Sigmoid colon (tissue), 7 donors: Measurements from ENCODE around the gene ARL5A. TPM values are rescaled to one million over a fixed set of nuclear protein-coding genes. Genes with fewer than 3 reads are reported as not detected.

Source experiments
- DNase-seq: peaks from one replicate; pipeline ENCODE4 v3.0.0-alpha.2; 2019
- H3K27ac ChIP-seq, 4 donors: fragments of 200-600 bp; sonication (generic); one replicate each; pipeline ENCODE4 v1.5.1; 2016 to 2019; ENCODE audit warnings: mild to moderate bottlenecking in 1 of 4
- H3K27me3 ChIP-seq, 3 donors: fragments of 200-600 bp; sonication (generic); one replicate each; pipeline ENCODE4 v1.5.1; 2019; ENCODE audit warnings: mild to moderate bottlenecking in 1 of 3
- H3K36me3 ChIP-seq, 4 donors: fragments of 200-600 bp; sonication (generic); one replicate each; pipeline ENCODE4 v1.5.1; 2016 to 2019
- H3K4me1 ChIP-seq, 4 donors: fragments of 200-600 bp; sonication (generic); one replicate each; pipeline ENCODE4 v1.5.1; 2017 to 2019
- H3K4me3 ChIP-seq, 4 donors: fragments of 200-600 bp; sonication (generic); one replicate each; pipeline ENCODE4 v1.5.1; 2017 to 2019; ENCODE audit warnings: mild to moderate bottlenecking in 2 of 4, moderate library complexity in 1 of 4
- H3K9me3 ChIP-seq, 4 donors: fragments of 200-600 bp in 3 of 4; sonication (generic) in 3 of 4; one replicate each; pipeline versions ENCODE4 v1.5.1 to v1.6.1; 2013 to 2019
- EP300 ChIP-seq, 4 donors: sonication (generic); formaldehyde crosslinking; IDR thresholded peaks; one replicate each; pipeline ENCODE4 v1.6.1; 2017; ENCODE audit warnings: antibody characterized with exemption in 4 of 4
- POLR2A ChIP-seq, 2 donors: fragments of 450-650 bp; IDR thresholded peaks; one replicate each; pipeline ENCODE4 v1.6.1; 2016; ENCODE audit warnings: antibody characterized with exemption in 2 of 2, mild to moderate bottlenecking in 2 of 2, moderate library complexity in 2 of 2
- POLR2AphosphoS5 ChIP-seq, 4 donors: sonication (generic); formaldehyde crosslinking; IDR thresholded peaks; one replicate each; pipeline ENCODE4 v1.6.1; 2017; ENCODE audit warnings: antibody characterized with exemption in 4 of 4
- WGBS, 2 donors: extraction: QIAGEN DNeasy Blood & Tissue Kit; methylation state at CpG; one replicate each; pipeline ENCODE4 v1.1.7; 2013; 5-methylcytosine and 5-hydroxymethylcytosine counted together
- intact Hi-C: fragments of 100-400 bp; cut with DNase I; formaldehyde crosslinking; loops from one replicate; pipeline ENCODE4 v1.15.1; 2023
- polyA plus RNA-seq, 3 donors: library from polyadenylated mRNA; stranded (reverse); fragments of 200-250 nt; gene quantifications; one replicate each; pipeline ENCODE4 v1.2.3, GENCODE V29; 2013
- total RNA-seq, 4 donors: library from RNA; depleted of rRNA; stranded (reverse); fragments of >200 nt; gene quantifications; one replicate each; pipeline ENCODE4 v1.1.0, GENCODE V29; 2016
- TF ChIP-seq, protein P1 (sequence below), 4 experiments: fragments of 450-650 bp in 3 of 4; fragments of 200-600 bp in 1 of 4; IDR thresholded peaks; one replicate each; pipeline ENCODE4 v1.5.1; 2016 to 2019; ENCODE audit warnings: antibody characterized with exemption in 4 of 4, mild to moderate bottlenecking in 3 of 4, moderate library complexity in 2 of 4
- donor health status: healthy with polysubstance abuse.
- donor health status: Bipolar disorder and iron deficiency.
- donor health status: healthy.

Gene ARL5A
- total and polyA plus RNA-seq, 7 donors: 12.7 to 46.4 (median 41.3) TPM

DNA sequence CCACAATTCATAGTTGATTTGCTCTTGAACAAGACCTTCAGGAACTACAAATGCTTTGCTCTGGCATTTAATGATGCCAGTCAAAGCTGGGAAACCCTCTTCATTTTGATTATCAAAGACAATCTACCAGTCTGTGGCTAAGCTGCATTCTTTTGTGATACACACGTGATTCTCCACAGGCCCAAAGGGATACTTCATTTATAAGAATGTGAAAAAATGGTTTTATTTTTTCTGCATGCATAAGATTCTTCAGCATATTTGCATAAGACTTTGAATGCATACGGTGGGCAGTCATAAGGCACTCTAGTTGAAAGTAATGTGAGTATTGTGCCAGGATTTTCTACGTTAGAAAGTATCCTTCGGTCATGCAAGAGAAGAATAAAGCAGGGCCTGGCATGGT is 33.0 kb upstream of the ARL5A start:
- Histone ChIP-seq H3K27ac (no peak overlapping the region), H3K27me3 (peaks cover 0 to 13% (median 2%) of the 10 kb centered on the region in 3 donors), H3K36me3 (no peaks in the 10 kb centered on the region), H3K4me1 (peaks cover 0 to 16% (median 9%) of the 10 kb centered on the region in 4 donors), H3K4me3 (no peak overlapping the region), H3K9me3 (no peaks in the 10 kb centered on the region)
- intact Hi-C loops: no loop called here
- no peak for DNase-seq
- 82 to 85% methylated on average over 4 of the region's 4 CpGs for WGBS, 2 donors
- TF ChIP-seq EP300 (IDR thresholded peaks at IDR 0.05): no peak

DNA sequence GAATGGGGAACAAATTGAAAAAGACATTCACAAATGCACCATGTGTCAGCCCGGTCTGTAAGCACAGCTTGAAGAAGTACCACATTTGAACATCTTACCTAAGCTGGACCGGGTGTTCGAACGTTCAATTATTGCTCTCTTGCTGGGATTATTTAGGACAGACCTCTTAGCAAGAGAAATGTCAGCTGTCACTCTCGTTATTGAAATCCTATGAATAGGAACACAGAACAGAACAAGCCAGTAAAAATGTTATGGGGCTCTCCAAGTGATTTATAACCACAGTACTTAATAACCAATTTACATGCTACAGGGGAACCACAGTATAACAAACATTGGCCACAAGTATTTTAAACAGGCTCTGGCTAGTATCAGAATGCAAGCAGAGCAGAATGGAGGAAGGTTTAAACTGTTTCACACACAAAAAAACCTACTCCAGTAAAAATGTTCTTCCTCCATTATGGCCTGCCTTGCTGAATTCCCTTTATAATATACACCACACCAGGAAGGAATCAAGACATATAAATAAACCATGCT is 32.5 kb upstream of the ARL5A start:
- DNase-seq: no peak
- H3K36me3 ChIP-seq: no peaks in the 10 kb centered on the region
- H3K27ac ChIP-seq: no peak overlapping the region
- H3K9me3 ChIP-seq: no peaks in the 10 kb centered on the region
- intact Hi-C loops: no loop called here
- peaks cover 0 to 16% (median 9%) of the 10 kb centered on the region in 4 donors for H3K4me1 ChIP-seq
- WGBS, 2 donors: 78 to 84% methylated on average over 5 of the region's 5 CpGs
- peak in 1 of 4 donors; percentile 52 for TF ChIP-seq EP300 (IDR thresholded peaks at IDR 0.05)
- TF ChIP-seq, protein P1, sequence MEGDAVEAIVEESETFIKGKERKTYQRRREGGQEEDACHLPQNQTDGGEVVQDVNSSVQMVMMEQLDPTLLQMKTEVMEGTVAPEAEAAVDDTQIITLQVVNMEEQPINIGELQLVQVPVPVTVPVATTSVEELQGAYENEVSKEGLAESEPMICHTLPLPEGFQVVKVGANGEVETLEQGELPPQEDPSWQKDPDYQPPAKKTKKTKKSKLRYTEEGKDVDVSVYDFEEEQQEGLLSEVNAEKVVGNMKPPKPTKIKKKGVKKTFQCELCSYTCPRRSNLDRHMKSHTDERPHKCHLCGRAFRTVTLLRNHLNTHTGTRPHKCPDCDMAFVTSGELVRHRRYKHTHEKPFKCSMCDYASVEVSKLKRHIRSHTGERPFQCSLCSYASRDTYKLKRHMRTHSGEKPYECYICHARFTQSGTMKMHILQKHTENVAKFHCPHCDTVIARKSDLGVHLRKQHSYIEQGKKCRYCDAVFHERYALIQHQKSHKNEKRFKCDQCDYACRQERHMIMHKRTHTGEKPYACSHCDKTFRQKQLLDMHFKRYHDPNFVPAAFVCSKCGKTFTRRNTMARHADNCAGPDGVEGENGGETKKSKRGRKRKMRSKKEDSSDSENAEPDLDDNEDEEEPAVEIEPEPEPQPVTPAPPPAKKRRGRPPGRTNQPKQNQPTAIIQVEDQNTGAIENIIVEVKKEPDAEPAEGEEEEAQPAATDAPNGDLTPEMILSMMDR (IDR thresholded peaks at IDR 0.05): no peak
- TF ChIP-seq POLR2AphosphoS5 (IDR thresholded peaks at IDR 0.05): peak in 3 of 4 donors; percentile 33 to 81 (median 76)
- peaks cover 0 to 14% (median 2%) of the 10 kb centered on the region in 3 donors for H3K27me3 ChIP-seq
- H3K4me3 ChIP-seq: no peak overlapping the region

DNA sequence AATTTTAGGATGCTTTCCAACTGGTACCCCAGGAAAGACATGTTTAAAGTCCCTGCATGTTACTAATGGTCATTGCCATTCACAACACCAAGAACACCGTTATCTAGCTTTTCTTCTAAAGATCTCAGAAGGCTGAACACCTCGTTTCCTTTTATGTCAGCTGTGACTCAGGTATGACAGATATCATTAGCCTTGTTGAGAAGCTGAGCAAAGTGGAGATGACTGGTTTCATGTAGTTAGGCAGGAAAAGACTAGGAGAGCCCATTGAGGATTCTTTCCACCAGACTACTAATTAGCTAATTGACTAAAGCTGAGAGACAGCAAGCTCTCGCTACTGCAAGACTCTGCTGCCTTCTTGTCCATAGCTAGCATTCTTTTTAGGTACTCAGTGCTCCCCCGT is 32.0 kb upstream of the ARL5A start:
- intact Hi-C loops: no loop called here
- Histone ChIP-seq H3K36me3 (no peaks in the 10 kb centered on the region), H3K27me3 (peaks cover 0 to 18% (median 2%) of the 10 kb centered on the region in 3 donors), H3K4me3 (no peak overlapping the region), H3K4me1 (peaks cover 0 to 16% (median 9%) of the 10 kb centered on the region in 4 donors), H3K9me3 (no peaks in the 10 kb centered on the region), H3K27ac (no peak overlapping the region)
- TF ChIP-seq POLR2A (IDR thresholded peaks at IDR 0.05) (no peak), POLR2AphosphoS5 (IDR thresholded peaks at IDR 0.05) (no peak), EP300 (IDR thresholded peaks at IDR 0.05) (no peak)
- TF ChIP-seq, protein P1 (IDR thresholded peaks at IDR 0.05): no peak
- no peak for DNase-seq
- 78 to 81% methylated on average over 4 of the region's 4 CpGs for WGBS, 2 donors

DNA sequence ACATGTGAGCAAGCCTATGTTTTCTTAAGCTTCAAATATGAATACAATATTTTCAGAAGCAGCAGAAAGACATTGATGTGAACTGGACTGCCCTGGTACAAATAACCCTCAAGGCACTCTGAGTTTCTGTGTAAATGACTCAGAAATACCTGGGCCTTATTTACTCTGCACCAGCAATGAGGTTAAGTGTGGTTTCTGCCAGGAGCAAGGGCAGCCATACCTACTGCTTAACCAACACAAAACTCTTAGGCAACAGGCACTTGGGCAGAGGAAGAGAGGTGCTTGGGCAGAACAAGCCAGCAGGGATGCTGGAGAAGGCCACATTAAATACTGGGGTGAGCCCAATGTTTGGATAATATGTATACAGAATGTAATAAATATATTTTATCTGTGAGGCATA is 29.4 kb upstream of the ARL5A start:
- intact Hi-C loops: no loop called here
- Histone ChIP-seq H3K27ac (no peak overlapping the region), H3K27me3 (peaks cover 0 to 20% (median 2%) of the 10 kb centered on the region in 3 donors), H3K4me1 (peaks cover 0 to 16% (median 9%) of the 10 kb centered on the region in 4 donors), H3K36me3 (no peaks in the 10 kb centered on the region), H3K9me3 (no peaks in the 10 kb centered on the region), H3K4me3 (no peak overlapping the region)
- DNase-seq: no peak
- TF ChIP-seq, protein P1 (IDR thresholded peaks at IDR 0.05): no peak
- TF ChIP-seq EP300 (IDR thresholded peaks at IDR 0.05): no peak
- no peak for TF ChIP-seq POLR2AphosphoS5 (IDR thresholded peaks at IDR 0.05)
- TF ChIP-seq POLR2A (IDR thresholded peaks at IDR 0.05): no peak

DNA sequence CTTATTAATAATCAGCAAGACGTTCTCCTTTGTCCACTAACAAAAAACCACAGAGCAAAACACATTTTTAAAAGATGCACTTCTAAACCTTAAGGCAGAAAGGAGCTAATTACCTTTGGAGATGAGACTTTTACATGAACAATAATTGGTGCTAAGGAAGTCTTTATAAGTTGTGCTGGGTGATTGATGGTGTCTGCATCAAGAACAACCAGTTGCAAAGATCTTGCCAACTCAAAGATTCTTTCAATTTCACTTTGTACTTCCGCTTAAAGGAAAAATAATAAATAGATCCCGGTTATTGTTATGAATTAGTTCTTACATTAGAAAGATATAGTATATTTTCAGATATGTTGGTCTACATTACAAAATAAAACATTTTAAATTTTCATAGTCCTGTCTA is 26.9 kb upstream of the ARL5A start:
- Histone ChIP-seq H3K27ac (no peak overlapping the region), H3K4me1 (no peaks in the 10 kb centered on the region), H3K36me3 (no peaks in the 10 kb centered on the region), H3K27me3 (peaks cover 0 to 20% (median 2%) of the 10 kb centered on the region in 3 donors), H3K4me3 (no peak overlapping the region), H3K9me3 (no peaks in the 10 kb centered on the region)
- WGBS, 2 donors: 85 to 91% methylated on average over 3 of the region's 3 CpGs
- TF ChIP-seq POLR2A (IDR thresholded peaks at IDR 0.05) (no peak), EP300 (IDR thresholded peaks at IDR 0.05) (no peak), POLR2AphosphoS5 (IDR thresholded peaks at IDR 0.05) (no peak)
- TF ChIP-seq, protein P1 (IDR thresholded peaks at IDR 0.05): no peak
- DNase-seq: no peak
- intact Hi-C loops: no loop called here
